GM23338 (cell line): ENCODE data around the gene PCCB.

Experiments
- CREB1 ChIP-seq: fragments of 250-450 bp; sonication (Bioruptor Pico); IDR thresholded peaks from 2 replicates; pipeline ENCODE4 v1.5.0; 2020; ENCODE audit warnings: low read depth, mild to moderate bottlenecking, moderate library complexity
- CTCF ChIP-seq, 2 experiments: fragments of 200-600 bp in 1 of 2; sonication (generic) in 1 of 2; conservative IDR thresholded peaks; 2 replicates each; pipeline versions ENCODE4 v1.5.1 to v1.6.1; 2016 to 2017; ENCODE audit warnings: antibody characterized with exemption in 2 of 2, low read depth in 2 of 2, mild to moderate bottlenecking in 2 of 2, moderate library complexity in 1 of 2
- ETS1 ChIP-seq: IDR thresholded peaks from 2 replicates; pipeline ENCODE4 v1.6.1; 2016; ENCODE audit warnings: antibody characterized with exemption
- EZH2 ChIP-seq: fragments of 200-600 bp; sonication (generic); IDR thresholded peaks from one replicate; pipeline ENCODE4 v1.8.0; 2017; ENCODE audit warnings: antibody characterized with exemption, mild to moderate bottlenecking, low read depth; ENCODE audit not compliant: unreplicated experiment
- EZH2phosphoT487 ChIP-seq: fragments of 200-600 bp; sonication (generic); IDR thresholded peaks from one replicate; pipeline ENCODE4 v1.8.1; 2018; ENCODE audit warnings: antibody characterized with exemption; ENCODE audit not compliant: unreplicated experiment
- JUNB ChIP-seq: IDR thresholded peaks from one replicate; pipeline ENCODE4 v1.6.1; 2016; ENCODE audit warnings: antibody characterized with exemption; ENCODE audit not compliant: unreplicated experiment
- POLR2AphosphoS5 ChIP-seq: IDR thresholded peaks from 2 replicates; pipeline ENCODE4 v1.6.1; 2016; ENCODE audit warnings: antibody characterized with exemption, low read depth
- REST ChIP-seq: IDR thresholded peaks from one replicate; pipeline ENCODE4 v1.6.1; 2018; ENCODE audit warnings: antibody characterized with exemption; ENCODE audit not compliant: unreplicated experiment

GRCh38 chr3:136249091-136249490, 1.0 kb upstream of the PCCB start:
- TF ChIP-seq POLR2AphosphoS5 (no peak), ETS1 (no peak), EZH2phosphoT487 (no peak), CTCF (conservative IDR thresholded peaks at IDR 0.05; ENCODE audit: low read depth in 2 of 2) (no peak), EZH2 (no peak), REST (no peak), JUNB (no peak), CREB1 (no peak)
